Measurements from ENCODE around the gene MRPL36. TPM values are rescaled to one million over a fixed set of nuclear protein-coding genes. Genes with fewer than 3 reads are reported as not detected.

MRPL36 gene
- total RNA-seq, 6 donors from 2014 or later: 10.5 to 30.4 (median 21.5) TPM

DNA sequence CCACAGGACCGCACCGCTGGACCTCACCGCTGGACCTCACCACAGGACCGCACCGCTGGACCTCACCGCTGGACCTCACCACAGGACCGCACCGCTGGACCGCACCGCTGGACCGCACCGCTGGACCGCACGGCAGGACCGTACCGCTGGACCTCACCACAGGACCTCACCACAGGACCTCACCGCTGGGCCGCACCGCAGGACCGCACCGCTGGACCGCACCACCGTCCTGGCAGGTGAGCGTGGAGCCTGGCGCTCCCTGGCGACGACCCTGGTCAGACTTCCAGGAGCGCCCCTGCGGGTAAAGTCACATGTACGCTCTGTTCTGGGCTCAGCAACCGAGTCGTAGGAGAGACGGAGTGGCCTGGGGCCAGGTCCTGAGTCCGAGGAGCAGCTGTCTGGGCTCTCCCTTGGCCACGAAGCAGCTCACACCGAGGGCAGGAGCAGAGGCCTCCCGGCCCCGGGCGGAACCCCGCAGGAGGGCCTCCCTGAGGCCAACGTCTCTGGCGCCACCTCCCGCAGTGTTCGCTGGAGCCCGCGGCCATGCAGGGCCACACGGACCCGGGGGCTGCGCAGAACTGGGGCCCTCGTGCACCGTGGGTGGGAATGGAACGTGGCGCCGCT is 30.5 kb downstream of the MRPL36 start:
- DNase-seq (peak in 1 of 2 donors; percentile 61), ATAC-seq (ENCODE audit: low FRiP score in 2 of 2) (no peak)
- Histone ChIP-seq H3K36me3 (no peaks in the 10 kb centered on the region), H3K9me3 (no peaks in the 10 kb centered on the region), H3K27ac (no peak overlapping the region), H3K4me3 (no peak overlapping the region), H3K27me3 (no peaks in the 10 kb centered on the region), H3K4me1 (no peaks in the 10 kb centered on the region)
- TF ChIP-seq POLR2AphosphoS5 (IDR thresholded peaks at IDR 0.05) (no peak), POLR2A (IDR thresholded peaks at IDR 0.05) (no peak), EP300 (IDR thresholded peaks at IDR 0.05) (no peak)
- TF ChIP-seq, protein P1, sequence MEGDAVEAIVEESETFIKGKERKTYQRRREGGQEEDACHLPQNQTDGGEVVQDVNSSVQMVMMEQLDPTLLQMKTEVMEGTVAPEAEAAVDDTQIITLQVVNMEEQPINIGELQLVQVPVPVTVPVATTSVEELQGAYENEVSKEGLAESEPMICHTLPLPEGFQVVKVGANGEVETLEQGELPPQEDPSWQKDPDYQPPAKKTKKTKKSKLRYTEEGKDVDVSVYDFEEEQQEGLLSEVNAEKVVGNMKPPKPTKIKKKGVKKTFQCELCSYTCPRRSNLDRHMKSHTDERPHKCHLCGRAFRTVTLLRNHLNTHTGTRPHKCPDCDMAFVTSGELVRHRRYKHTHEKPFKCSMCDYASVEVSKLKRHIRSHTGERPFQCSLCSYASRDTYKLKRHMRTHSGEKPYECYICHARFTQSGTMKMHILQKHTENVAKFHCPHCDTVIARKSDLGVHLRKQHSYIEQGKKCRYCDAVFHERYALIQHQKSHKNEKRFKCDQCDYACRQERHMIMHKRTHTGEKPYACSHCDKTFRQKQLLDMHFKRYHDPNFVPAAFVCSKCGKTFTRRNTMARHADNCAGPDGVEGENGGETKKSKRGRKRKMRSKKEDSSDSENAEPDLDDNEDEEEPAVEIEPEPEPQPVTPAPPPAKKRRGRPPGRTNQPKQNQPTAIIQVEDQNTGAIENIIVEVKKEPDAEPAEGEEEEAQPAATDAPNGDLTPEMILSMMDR (IDR thresholded peaks at IDR 0.05): no peak
- 90 to 95% methylated on average over 15 to 45 of the region's 54 CpGs for WGBS, 2 donors

DNA sequence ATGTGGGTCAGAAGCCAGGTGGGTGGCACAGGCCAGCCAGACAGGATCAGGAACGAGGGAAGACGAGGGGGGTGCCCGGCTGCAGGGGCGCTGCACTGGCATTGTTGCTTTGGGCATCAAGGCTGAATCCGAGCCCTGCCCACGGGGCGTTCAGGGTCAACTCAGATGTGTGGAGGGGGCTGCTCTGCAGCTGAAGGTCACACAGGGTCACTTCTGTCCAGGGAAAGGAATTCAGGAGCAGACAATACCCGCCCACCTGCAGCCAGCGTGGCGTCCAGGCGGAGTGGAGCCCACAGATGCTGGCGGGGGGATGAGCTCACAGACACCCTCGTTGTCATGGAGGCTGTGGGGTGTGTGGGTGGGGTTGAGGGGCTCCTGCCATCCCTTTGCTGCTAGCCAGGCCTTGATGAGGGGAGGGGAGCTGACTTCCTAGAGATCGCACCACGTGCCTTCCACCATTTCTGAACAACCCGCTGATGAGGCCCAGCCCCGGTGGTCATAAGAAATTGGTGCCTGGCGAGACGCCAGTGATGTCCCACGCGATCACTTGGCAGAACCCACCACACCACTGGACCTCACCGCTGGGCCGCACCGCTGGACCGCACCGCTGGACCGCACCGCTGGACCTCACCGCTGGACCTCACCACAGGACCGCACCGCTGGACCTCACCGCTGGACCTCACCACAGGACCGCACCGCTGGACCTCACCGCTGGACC is 31.2 kb downstream of the MRPL36 start:
- ATAC-seq (ENCODE audit: low FRiP score in 2 of 2) (no peak), DNase-seq (no peak)
- Histone ChIP-seq H3K36me3 (no peaks in the 10 kb centered on the region), H3K27ac (no peak overlapping the region), H3K4me3 (no peak overlapping the region), H3K4me1 (no peaks in the 10 kb centered on the region), H3K9me3 (no peaks in the 10 kb centered on the region), H3K27me3 (no peaks in the 10 kb centered on the region)
- 90 to 94% methylated on average over 12 to 32 of the region's 35 CpGs for WGBS, 2 donors
- no peak for TF ChIP-seq POLR2A (IDR thresholded peaks at IDR 0.05)
- TF ChIP-seq POLR2AphosphoS5 (IDR thresholded peaks at IDR 0.05): no peak
- TF ChIP-seq EP300 (IDR thresholded peaks at IDR 0.05): no peak
- TF ChIP-seq, protein P1 (IDR thresholded peaks at IDR 0.05): no peak

DNA sequence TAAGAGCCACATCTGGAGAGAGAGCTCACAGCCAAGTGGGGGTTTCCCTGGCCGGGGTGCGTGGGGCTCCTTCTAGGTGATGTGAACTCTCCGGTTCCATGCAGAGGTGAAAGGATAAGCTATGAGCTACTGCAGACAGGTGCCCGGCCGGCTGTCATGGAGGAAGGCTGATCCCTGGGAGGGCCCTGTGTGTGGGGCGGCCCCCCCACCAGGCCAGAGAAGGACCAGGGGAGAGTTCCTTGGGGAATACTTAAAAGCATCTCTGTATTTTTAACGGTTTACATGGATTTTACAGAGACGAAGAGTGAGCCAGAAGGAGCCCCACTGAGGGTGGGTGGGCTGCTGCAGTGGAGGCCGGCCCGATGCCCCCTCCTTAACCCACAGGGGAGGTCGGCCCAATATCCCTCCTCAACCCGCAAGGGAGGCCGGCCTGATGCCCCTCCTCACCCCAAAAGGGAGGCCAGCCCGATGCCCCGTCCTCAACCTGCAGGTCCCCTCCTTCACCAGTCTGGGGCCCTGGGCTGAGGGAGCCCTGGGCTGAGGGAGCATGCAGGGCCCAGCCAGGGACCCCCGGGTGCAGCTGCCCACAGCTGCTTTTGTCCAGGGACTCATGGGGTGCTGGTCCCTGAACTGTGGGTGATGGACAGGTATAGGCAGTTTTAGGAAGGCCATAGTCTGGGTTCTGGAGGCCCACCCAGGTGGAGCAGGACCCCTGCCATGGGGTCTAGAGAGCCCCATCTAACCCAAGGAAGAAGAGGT is 31.9 kb downstream of the MRPL36 start:
- ATAC-seq (ENCODE audit: low FRiP score in 2 of 2) (no peak), DNase-seq (no peak)
- H3K4me1 ChIP-seq: no peaks in the 10 kb centered on the region
- no peaks in the 10 kb centered on the region for H3K27me3 ChIP-seq
- H3K9me3 ChIP-seq: no peaks in the 10 kb centered on the region
- no peak overlapping the region for H3K4me3 ChIP-seq
- no peak overlapping the region for H3K27ac ChIP-seq
- 67 to 75% methylated on average over 9 of the region's 16 CpGs for WGBS, 2 donors
- no peaks in the 10 kb centered on the region for H3K36me3 ChIP-seq
- TF ChIP-seq, protein P1 (IDR thresholded peaks at IDR 0.05): no peak
- TF ChIP-seq EP300 (IDR thresholded peaks at IDR 0.05) (no peak), POLR2A (IDR thresholded peaks at IDR 0.05) (no peak), POLR2AphosphoS5 (IDR thresholded peaks at IDR 0.05) (no peak)

DNA sequence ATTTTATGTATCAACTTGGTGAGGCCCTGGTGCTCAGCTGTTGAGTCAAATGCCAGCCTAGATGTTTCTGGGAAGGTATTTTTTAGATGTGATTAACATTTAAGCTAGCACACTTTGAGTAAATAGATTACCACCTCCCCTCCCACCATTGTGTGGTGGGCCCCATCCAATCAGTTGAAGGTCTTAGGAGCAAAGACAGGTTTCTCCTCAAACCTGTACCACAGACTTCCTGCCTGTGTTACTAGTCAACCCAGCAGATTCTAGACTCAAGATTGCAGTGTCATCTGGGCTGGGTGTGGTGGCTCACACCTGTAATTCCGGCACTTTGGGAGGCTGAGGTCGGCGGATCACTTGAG is 33.8 kb downstream of the MRPL36 start:
- WGBS, 2 donors: 96 to 100% methylated on average over 2 to 3 of the region's 3 CpGs
- no peak for DNase-seq

More for the DNA sequence above, 33.8 kb downstream of the MRPL36 start:
- TF ChIP-seq, protein P1 (IDR thresholded peaks at IDR 0.05): no peak
- TF ChIP-seq EP300 (IDR thresholded peaks at IDR 0.05): no peak
- no peak for TF ChIP-seq POLR2A (IDR thresholded peaks at IDR 0.05)
- TF ChIP-seq POLR2AphosphoS5 (IDR thresholded peaks at IDR 0.05): no peak
- ATAC-seq (ENCODE audit: low FRiP score in 2 of 2): no peak
- Histone ChIP-seq H3K36me3 (no peaks in the 10 kb centered on the region), H3K27me3 (no peaks in the 10 kb centered on the region), H3K4me3 (no peak overlapping the region), H3K4me1 (no peaks in the 10 kb centered on the region), H3K9me3 (no peaks in the 10 kb centered on the region), H3K27ac (no peak overlapping the region)
